ENCODE data around the gene CMYA5. TPM values are rescaled to one million over a fixed set of nuclear protein-coding genes. Genes with fewer than 3 reads are reported as not detected.

CMYA5 gene
- total RNA-seq, 1 experiment from 2014 or later = 0.81 TPM

GRCh38 chr5:79837761-79838551, 148.3 kb downstream of the CMYA5 start:
- CTCF ChIA-PET = interaction anchor here (0.6 kb wide), 1 partner anchor 276 kb away, joined by 12 read pairs; no protein-coding TSS in a partner anchor
- intact Hi-C loops (cut with micrococcal nuclease; ENCODE audit: unreplicated experiment) = no loop called here

DNA sequence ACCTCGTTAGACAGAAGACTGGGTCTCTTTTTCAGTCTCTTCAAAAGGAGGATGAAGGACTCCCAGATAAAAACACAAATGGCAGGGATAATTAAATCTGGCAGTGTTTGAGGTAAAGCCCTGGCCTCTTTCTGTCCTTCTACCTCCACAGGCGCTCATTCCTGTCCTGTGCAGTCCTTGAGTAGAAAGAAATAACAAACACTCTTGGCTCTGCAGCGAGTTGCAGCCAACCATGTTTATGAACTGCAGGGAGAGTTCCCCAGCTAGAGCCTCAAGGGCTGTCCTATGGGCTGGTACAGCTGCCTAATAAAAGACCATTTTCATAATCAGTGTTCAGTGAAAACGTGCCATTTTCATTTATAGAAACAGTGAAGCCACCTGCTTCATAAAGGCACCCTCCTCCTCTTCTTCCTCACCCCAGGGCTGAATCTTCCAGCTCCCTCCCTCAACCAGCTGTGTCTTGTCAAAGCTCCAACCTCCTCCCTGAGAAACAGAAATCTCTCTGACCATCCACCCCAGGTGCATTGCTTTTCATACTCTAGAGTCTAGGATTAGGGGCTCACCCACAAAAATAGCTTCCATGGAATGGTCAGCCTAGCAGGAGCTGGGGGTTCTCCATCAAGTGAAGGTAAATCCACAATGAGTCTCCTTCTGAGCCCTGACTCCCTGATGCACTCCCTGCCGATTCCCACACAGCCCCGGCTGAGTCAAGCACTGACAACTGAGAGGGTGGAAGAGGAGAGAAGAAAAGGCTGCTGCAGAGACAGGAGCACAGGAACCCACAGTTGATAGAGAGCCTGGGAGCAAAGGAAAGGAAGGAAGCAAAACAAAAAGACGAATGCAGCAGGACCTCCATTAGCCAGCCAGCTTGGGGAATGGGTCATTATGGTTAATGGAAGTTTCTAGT, 150.7 kb downstream of the CMYA5 start:
- POLR2A ChIA-PET (ENCODE audit: unreplicated experiment) = interaction anchor here (0.5 kb wide), 1 partner anchor 549 kb away, joined by 3 read pairs; no protein-coding TSS in a partner anchor
- Histone ChIP-seq H3K79me2 (ENCODE audit: low read depth) (no peaks in the 10 kb centered on the region), H4K20me1 (ENCODE audit: insufficient read depth) (no peaks in the 10 kb centered on the region), H3K9me3 (ENCODE audit: insufficient read depth, low read depth) (no peaks in the 10 kb centered on the region), H3K4me2 (no peak overlapping the region), H3F3A (ENCODE audit: insufficient read depth, low read depth) (no peaks in the 10 kb centered on the region), H3K9me2 (ENCODE audit: insufficient read depth) (no peaks in the 10 kb centered on the region), H2AFZ (no peak overlapping the region), H3K27me3 (ENCODE audit: insufficient read depth, low read depth) (no peaks in the 10 kb centered on the region), H3K4me3 (no peak overlapping the region), H3K36me3 (ENCODE audit: low read depth) (no peaks in the 10 kb centered on the region), H3K27ac (no peak overlapping the region), H3K4me1 (replicated peaks; ENCODE audit: insufficient read depth) (no peaks in the 10 kb centered on the region)
- CTCF ChIA-PET = no interaction called here
- BruUV-seq (replicated peaks) = no TSS peak
- DNase-seq = no peak
- no peak for TF ChIP-seq EZH2 (IDR thresholded peaks at IDR 0.05; ENCODE audit: low read depth)
- TF ChIP-seq, protein P1, sequence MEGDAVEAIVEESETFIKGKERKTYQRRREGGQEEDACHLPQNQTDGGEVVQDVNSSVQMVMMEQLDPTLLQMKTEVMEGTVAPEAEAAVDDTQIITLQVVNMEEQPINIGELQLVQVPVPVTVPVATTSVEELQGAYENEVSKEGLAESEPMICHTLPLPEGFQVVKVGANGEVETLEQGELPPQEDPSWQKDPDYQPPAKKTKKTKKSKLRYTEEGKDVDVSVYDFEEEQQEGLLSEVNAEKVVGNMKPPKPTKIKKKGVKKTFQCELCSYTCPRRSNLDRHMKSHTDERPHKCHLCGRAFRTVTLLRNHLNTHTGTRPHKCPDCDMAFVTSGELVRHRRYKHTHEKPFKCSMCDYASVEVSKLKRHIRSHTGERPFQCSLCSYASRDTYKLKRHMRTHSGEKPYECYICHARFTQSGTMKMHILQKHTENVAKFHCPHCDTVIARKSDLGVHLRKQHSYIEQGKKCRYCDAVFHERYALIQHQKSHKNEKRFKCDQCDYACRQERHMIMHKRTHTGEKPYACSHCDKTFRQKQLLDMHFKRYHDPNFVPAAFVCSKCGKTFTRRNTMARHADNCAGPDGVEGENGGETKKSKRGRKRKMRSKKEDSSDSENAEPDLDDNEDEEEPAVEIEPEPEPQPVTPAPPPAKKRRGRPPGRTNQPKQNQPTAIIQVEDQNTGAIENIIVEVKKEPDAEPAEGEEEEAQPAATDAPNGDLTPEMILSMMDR (conservative IDR thresholded peaks at IDR 0.05) = no peak
- intact Hi-C loops (cut with micrococcal nuclease; ENCODE audit: unreplicated experiment) = no loop called here

More at GRCh38 chr5:79837761-79838551, 148.3 kb downstream of the CMYA5 start:
- Histone ChIP-seq H3K27me3 (ENCODE audit: insufficient read depth, low read depth) (no peaks in the 10 kb centered on the region), H3K4me2 (no peak overlapping the region), H3K79me2 (ENCODE audit: low read depth) (no peaks in the 10 kb centered on the region), H3K9me2 (ENCODE audit: insufficient read depth) (no peaks in the 10 kb centered on the region), H4K20me1 (ENCODE audit: insufficient read depth) (no peaks in the 10 kb centered on the region), H3K36me3 (ENCODE audit: low read depth) (no peaks in the 10 kb centered on the region), H2AFZ (no peak overlapping the region), H3K4me1 (replicated peaks; ENCODE audit: insufficient read depth) (no peaks in the 10 kb centered on the region), H3F3A (ENCODE audit: insufficient read depth, low read depth) (no peaks in the 10 kb centered on the region), H3K27ac (no peak overlapping the region), H3K4me3 (no peak overlapping the region), H3K9me3 (ENCODE audit: insufficient read depth, low read depth) (no peaks in the 10 kb centered on the region)
- POLR2A ChIA-PET (ENCODE audit: unreplicated experiment) = no interaction called here
- TF ChIP-seq, protein P1 (conservative IDR thresholded peaks at IDR 0.05) = no peak
- no peak for TF ChIP-seq EZH2 (IDR thresholded peaks at IDR 0.05; ENCODE audit: low read depth)
- DNase-seq = no peak
- no TSS peak for BruUV-seq (replicated peaks)

GRCh38 chr5:79841172-79841571, 151.5 kb downstream of the CMYA5 start:
- H2AFZ ChIP-seq = no peak overlapping the region
- no peak overlapping the region for H3K4me3 ChIP-seq
- no peak for TF ChIP-seq EZH2 (IDR thresholded peaks at IDR 0.05; ENCODE audit: low read depth)
- TF ChIP-seq, protein P1 (conservative IDR thresholded peaks at IDR 0.05) = no peak
- no peaks in the 10 kb centered on the region for H3K9me3 ChIP-seq (ENCODE audit: insufficient read depth, low read depth)
- POLR2A ChIA-PET (ENCODE audit: unreplicated experiment) = no interaction called here
- no peaks in the 10 kb centered on the region for H3F3A ChIP-seq (ENCODE audit: insufficient read depth, low read depth)
- no peaks in the 10 kb centered on the region for H4K20me1 ChIP-seq (ENCODE audit: insufficient read depth)
- no peak for DNase-seq
- no peaks in the 10 kb centered on the region for H3K36me3 ChIP-seq (ENCODE audit: low read depth)
- no peaks in the 10 kb centered on the region for H3K9me2 ChIP-seq (ENCODE audit: insufficient read depth)
- CTCF ChIA-PET = no interaction called here
- intact Hi-C loops (cut with micrococcal nuclease; ENCODE audit: unreplicated experiment) = no loop called here
- BruUV-seq (replicated peaks) = no TSS peak
- H3K27ac ChIP-seq = no peak overlapping the region
- H3K4me2 ChIP-seq = no peak overlapping the region
- H3K27me3 ChIP-seq (ENCODE audit: insufficient read depth, low read depth) = no peaks in the 10 kb centered on the region
- no peaks in the 10 kb centered on the region for H3K79me2 ChIP-seq (ENCODE audit: low read depth)
- H3K4me1 ChIP-seq (replicated peaks; ENCODE audit: insufficient read depth) = no peaks in the 10 kb centered on the region
